ENCODE measurements around the gene ZCCHC10. TPM values are rescaled to one million over a fixed set of nuclear protein-coding genes. Genes with fewer than 3 reads are reported as not detected.

The ZCCHC10 gene
- total and polyA plus RNA-seq, 10 of the 15 experiments (the other 5 are each of a cell fraction or from before 2014, with no cell fraction given): 16.8 to 117 (median 53.5) TPM

DNA sequence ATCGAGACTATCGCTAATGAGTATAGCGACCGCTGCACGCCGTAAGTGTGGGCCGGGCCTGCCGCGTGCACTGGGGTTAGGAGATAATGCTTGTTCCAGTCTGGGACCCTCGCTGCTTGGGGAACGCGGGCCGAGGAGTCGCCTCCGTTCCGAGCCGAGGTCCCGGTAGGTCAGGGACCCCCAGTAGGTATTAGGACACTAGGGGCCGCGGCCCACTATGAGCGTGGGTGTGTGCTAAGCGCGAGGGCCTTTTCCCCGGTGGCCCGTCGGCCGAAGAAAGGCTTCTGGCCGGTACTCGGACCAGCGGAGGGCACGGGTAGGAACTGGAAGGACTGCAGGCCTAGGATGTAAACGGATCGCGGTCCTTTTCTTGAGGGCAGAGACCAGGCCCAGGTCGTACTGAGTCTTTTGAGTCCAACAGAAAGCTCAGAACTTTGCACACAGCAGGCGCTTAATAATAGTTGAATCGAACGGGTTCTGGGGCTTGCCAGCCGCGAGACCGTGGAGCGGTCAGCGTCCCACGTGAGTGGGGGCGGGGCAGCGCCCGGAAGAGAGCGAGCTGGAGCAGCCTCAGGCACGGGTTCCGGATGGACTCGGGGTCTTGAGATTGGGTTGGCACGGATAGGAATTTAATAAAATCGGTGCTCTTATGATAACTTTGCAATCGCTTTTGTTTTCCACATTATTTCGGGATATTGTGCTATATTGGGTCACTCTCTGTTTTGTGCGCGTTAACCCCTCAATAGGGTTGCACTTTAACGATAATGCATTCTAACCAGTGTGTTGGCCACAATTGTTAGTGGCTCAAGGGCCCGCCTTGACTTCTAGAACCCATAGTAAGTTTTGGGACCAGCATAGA is 26.2 kb upstream of the ZCCHC10 start (continued):
- TF ChIP-seq SIN3A (IDR thresholded peaks at IDR 0.05; ENCODE audit: low read depth, low read length): no peak; the same call in none of the 2 replicates
- TF ChIP-seq TARDBP (IDR thresholded peaks at IDR 0.05; ENCODE audit: borderline replicate concordance): 0 out of 2 replicates have a peak, but pooled peaks have one; percentile 48
- peak; percentile 23 for TF ChIP-seq MEF2B (IDR thresholded peaks at IDR 0.05; ENCODE audit: partially characterized antibody, poor library complexity, severe bottlenecking)
- peak; percentile 13 for TF ChIP-seq BCL3 (IDR thresholded peaks at IDR 0.05; ENCODE audit: borderline replicate concordance, insufficient read depth, low read depth, low read length, poor library complexity, severe bottlenecking)
- TF ChIP-seq HDAC2 (IDR thresholded peaks at IDR 0.05): no peak
- TF ChIP-seq EGR1 (IDR thresholded peaks at IDR 0.05; ENCODE audit: borderline replicate concordance in 1 of 2, low read depth in 2 of 2, low read length in 2 of 2): peak in 1 of 2 experiments; percentile 47; a peak in 1 of 3 replicates
- TF ChIP-seq CHD2 (IDR thresholded peaks at IDR 0.05; ENCODE audit: borderline replicate concordance, low read depth, low read length): peak; percentile 39; the same call in 1 of the 2 replicates
- TF ChIP-seq DPF2 (IDR thresholded peaks at IDR 0.05): 0 out of 2 replicates have a peak, but pooled peaks have one; percentile 46
- TF ChIP-seq, protein P1, sequence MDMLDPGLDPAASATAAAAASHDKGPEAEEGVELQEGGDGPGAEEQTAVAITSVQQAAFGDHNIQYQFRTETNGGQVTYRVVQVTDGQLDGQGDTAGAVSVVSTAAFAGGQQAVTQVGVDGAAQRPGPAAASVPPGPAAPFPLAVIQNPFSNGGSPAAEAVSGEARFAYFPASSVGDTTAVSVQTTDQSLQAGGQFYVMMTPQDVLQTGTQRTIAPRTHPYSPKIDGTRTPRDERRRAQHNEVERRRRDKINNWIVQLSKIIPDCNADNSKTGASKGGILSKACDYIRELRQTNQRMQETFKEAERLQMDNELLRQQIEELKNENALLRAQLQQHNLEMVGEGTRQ (IDR thresholded peaks at IDR 0.05; ENCODE audit: borderline replicate concordance, low read depth, low read length): peak; percentile 26; the same call in 1 of the 2 replicates
- TF ChIP-seq, protein P2, sequence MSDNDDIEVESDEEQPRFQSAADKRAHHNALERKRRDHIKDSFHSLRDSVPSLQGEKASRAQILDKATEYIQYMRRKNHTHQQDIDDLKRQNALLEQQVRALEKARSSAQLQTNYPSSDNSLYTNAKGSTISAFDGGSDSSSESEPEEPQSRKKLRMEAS (IDR thresholded peaks at IDR 0.05; ENCODE audit: low read depth, low read length): peak; percentile 67
- TF ChIP-seq ELK1 (IDR thresholded peaks at IDR 0.05; ENCODE audit: low read depth, low read length): 0 out of 2 replicates have a peak, but pooled peaks have one; percentile 51
- peak; percentile 9; the same call in 1 of the 2 replicates for TF ChIP-seq BACH1 (IDR thresholded peaks at IDR 0.05; ENCODE audit: borderline replicate concordance)
- peak; percentile 38 for TF ChIP-seq MYC (IDR thresholded peaks at IDR 0.05; ENCODE audit: insufficient read depth, insufficient read length, insufficient replicate concordance, low read length, severe bottlenecking)
- TF ChIP-seq BHLHE40 (IDR thresholded peaks at IDR 0.05; ENCODE audit: borderline replicate concordance in 1 of 2, low read depth in 2 of 2, low read length in 1 of 2): peak; percentile 95
- no peak for TF ChIP-seq PML (IDR thresholded peaks at IDR 0.05; ENCODE audit: low read length)
- peak; percentile 51; the same call in 1 of the 2 replicates for TF ChIP-seq TAF1 (IDR thresholded peaks at IDR 0.05; ENCODE audit: borderline replicate concordance, low read depth, low read length)
- TF ChIP-seq HSF1 (IDR thresholded peaks at IDR 0.05; ENCODE audit: low read depth, low read length): peak; percentile 69; the same call in 1 of the 2 replicates
- TF ChIP-seq USF1 (IDR thresholded peaks at IDR 0.05; ENCODE audit: borderline replicate concordance, extremely low read length, insufficient read depth, low read depth, low read length): peak; percentile 71
- peak; percentile 89; the same call in 1 of the 2 replicates for TF ChIP-seq CHD1 (IDR thresholded peaks at IDR 0.05; ENCODE audit: low read depth, low read length)
- TF ChIP-seq RAD51 (IDR thresholded peaks at IDR 0.05): peak; percentile 76
- TF ChIP-seq HCFC1 (IDR thresholded peaks at IDR 0.05; ENCODE audit: low read length): 0 out of 2 replicates have a peak, but pooled peaks have one; percentile 9
- no peak for TF ChIP-seq ATF7 (IDR thresholded peaks at IDR 0.05; ENCODE audit: low read depth)
